ENCODE measurements around the gene PWWP2B.

PWWP2B gene

GRCh38 chr10:132445516-132446194 is 48.7 kb downstream of the PWWP2B start:
- no peaks in the 10 kb centered on the region for H3K27me3 ChIP-seq (ENCODE audit: control insufficient read depth, low read length)
- TF ChIP-seq CTCF (IDR thresholded peaks at IDR 0.05; ENCODE audit: low read depth, low read length, poor library complexity, severe bottlenecking) = no peak
- TF ChIP-seq EZH2phosphoT487 (IDR thresholded peaks at IDR 0.05; ENCODE audit: borderline replicate concordance, low read length) = no peak
- no peaks in the 10 kb centered on the region for H3K36me3 ChIP-seq (ENCODE audit: control insufficient read depth, low read length)
- H3K79me2 ChIP-seq (ENCODE audit: control insufficient read depth, low read length) = no peaks in the 10 kb centered on the region
- no peaks in the 10 kb centered on the region for H3K9me3 ChIP-seq (ENCODE audit: control insufficient read depth, insufficient read depth, low read length)
- H3K4me1 ChIP-seq (ENCODE audit: control insufficient read depth, low read length) = peaks cover 54% of the 10 kb centered on the region
- peaks cover 13% of the 10 kb centered on the region for H3F3A ChIP-seq (ENCODE audit: control insufficient read depth, insufficient read depth)
- no peak overlapping the region for H3K4me3 ChIP-seq (ENCODE audit: low read length)
- H3K27ac ChIP-seq (ENCODE audit: low read depth, low read length) = no peak overlapping the region
- H3K4me2 ChIP-seq (ENCODE audit: low read length) = no peak overlapping the region; the same call in 1 of the 2 replicates
- H3K9me2 ChIP-seq (replicated peaks; ENCODE audit: control insufficient read depth, low read length) = no peaks in the 10 kb centered on the region
- H4K20me1 ChIP-seq (ENCODE audit: control insufficient read depth, insufficient read depth, low read depth, low read length) = no peaks in the 10 kb centered on the region

GRCh38 chr10:132446195-132446581 is 49.2 kb downstream of the PWWP2B start:
- Histone ChIP-seq H4K20me1 (ENCODE audit: control insufficient read depth, insufficient read depth, low read depth, low read length) (no peaks in the 10 kb centered on the region), H3K36me3 (ENCODE audit: control insufficient read depth, low read length) (no peaks in the 10 kb centered on the region), H3K4me1 (ENCODE audit: control insufficient read depth, low read length) (peaks cover 54% of the 10 kb centered on the region), H3K4me3 (ENCODE audit: low read length) (peak overlapping the region; percentile 72), H3K79me2 (ENCODE audit: control insufficient read depth, low read length) (no peaks in the 10 kb centered on the region), H3F3A (ENCODE audit: control insufficient read depth, insufficient read depth) (peaks cover 13% of the 10 kb centered on the region), H3K4me2 (ENCODE audit: low read length) (peak overlapping the region; percentile 90), H3K27ac (ENCODE audit: low read depth, low read length) (peak overlapping the region; percentile 88), H3K9me2 (replicated peaks; ENCODE audit: control insufficient read depth, low read length) (no peaks in the 10 kb centered on the region), H3K27me3 (ENCODE audit: control insufficient read depth, low read length) (no peaks in the 10 kb centered on the region), H3K9me3 (ENCODE audit: control insufficient read depth, insufficient read depth, low read length) (no peaks in the 10 kb centered on the region)
- no peak for TF ChIP-seq EZH2phosphoT487 (IDR thresholded peaks at IDR 0.05; ENCODE audit: borderline replicate concordance, low read length)
- TF ChIP-seq CTCF (IDR thresholded peaks at IDR 0.05; ENCODE audit: low read depth, low read length, poor library complexity, severe bottlenecking) = no peak

- Histone ChIP-seq H3K4me1 (ENCODE audit: control insufficient read depth, low read length) (peaks cover 59% of the 10 kb centered on the region), H3K27me3 (ENCODE audit: control insufficient read depth, low read length) (no peaks in the 10 kb centered on the region), H3K36me3 (ENCODE audit: control insufficient read depth, low read length) (no peaks in the 10 kb centered on the region), H4K20me1 (ENCODE audit: control insufficient read depth, insufficient read depth, low read depth, low read length) (no peaks in the 10 kb centered on the region), H3K4me2 (ENCODE audit: low read length) (peak overlapping the region; percentile 90), H3F3A (ENCODE audit: control insufficient read depth, insufficient read depth) (peaks cover 13% of the 10 kb centered on the region), H3K4me3 (ENCODE audit: low read length) (peak overlapping the region; percentile 72), H3K79me2 (ENCODE audit: control insufficient read depth, low read length) (no peaks in the 10 kb centered on the region), H3K9me3 (ENCODE audit: control insufficient read depth, insufficient read depth, low read length) (no peaks in the 10 kb centered on the region), H3K27ac (ENCODE audit: low read depth, low read length) (peak overlapping the region; percentile 88), H3K9me2 (replicated peaks; ENCODE audit: control insufficient read depth, low read length) (no peaks in the 10 kb centered on the region)
- TF ChIP-seq CTCF (IDR thresholded peaks at IDR 0.05; ENCODE audit: low read depth, low read length, poor library complexity, severe bottlenecking) (peak; percentile 47), EZH2phosphoT487 (IDR thresholded peaks at IDR 0.05; ENCODE audit: borderline replicate concordance, low read length) (no peak)
These were observed 49.9 kb downstream of the PWWP2B start for GRCh38 chr10:132446661-132447445.
